Sigmoid colon (tissue), 7 donors: ENCODE results near the gene BANF2. TPM values are rescaled to one million over a fixed set of nuclear protein-coding genes. Genes with fewer than 3 reads are reported as not detected.
"Not testable (repeated sequence)": the region's sequence is repeated elsewhere in the genome, so short reads cannot be mapped to it uniquely, and the experiment has no call there.

ENCODE experiments used
- DNase-seq: peaks from one replicate; pipeline ENCODE4 v3.0.0-alpha.2; 2019
- H3K27ac ChIP-seq, 4 donors: fragments of 200-600 bp; sonication (generic); one replicate each; pipeline ENCODE4 v1.5.1; 2016 to 2019; ENCODE audit warnings: mild to moderate bottlenecking in 1 of 4
- H3K27me3 ChIP-seq, 3 donors: fragments of 200-600 bp; sonication (generic); one replicate each; pipeline ENCODE4 v1.5.1; 2019; ENCODE audit warnings: mild to moderate bottlenecking in 1 of 3
- H3K36me3 ChIP-seq, 4 donors: fragments of 200-600 bp; sonication (generic); one replicate each; pipeline ENCODE4 v1.5.1; 2016 to 2019
- H3K4me1 ChIP-seq, 4 donors: fragments of 200-600 bp; sonication (generic); one replicate each; pipeline ENCODE4 v1.5.1; 2017 to 2019
- H3K4me3 ChIP-seq, 4 donors: fragments of 200-600 bp; sonication (generic); one replicate each; pipeline ENCODE4 v1.5.1; 2017 to 2019; ENCODE audit warnings: mild to moderate bottlenecking in 2 of 4, moderate library complexity in 1 of 4
- H3K9me3 ChIP-seq, 4 donors: fragments of 200-600 bp in 3 of 4; sonication (generic) in 3 of 4; one replicate each; pipeline versions ENCODE4 v1.5.1 to v1.6.1; 2013 to 2019
- CTCF ChIP-seq, 4 experiments: fragments of 450-650 bp in 3 of 4; fragments of 200-600 bp in 1 of 4; IDR thresholded peaks; one replicate each; pipeline ENCODE4 v1.5.1; 2016 to 2019; ENCODE audit warnings: antibody characterized with exemption in 4 of 4, mild to moderate bottlenecking in 3 of 4, moderate library complexity in 2 of 4
- EP300 ChIP-seq, 4 donors: sonication (generic); formaldehyde crosslinking; IDR thresholded peaks; one replicate each; pipeline ENCODE4 v1.6.1; 2017; ENCODE audit warnings: antibody characterized with exemption in 4 of 4
- POLR2A ChIP-seq, 2 donors: fragments of 450-650 bp; IDR thresholded peaks; one replicate each; pipeline ENCODE4 v1.6.1; 2016; ENCODE audit warnings: antibody characterized with exemption in 2 of 2, mild to moderate bottlenecking in 2 of 2, moderate library complexity in 2 of 2
- POLR2AphosphoS5 ChIP-seq, 4 donors: sonication (generic); formaldehyde crosslinking; IDR thresholded peaks; one replicate each; pipeline ENCODE4 v1.6.1; 2017; ENCODE audit warnings: antibody characterized with exemption in 4 of 4
- WGBS, 2 donors: extraction: QIAGEN DNeasy Blood & Tissue Kit; methylation state at CpG; one replicate each; pipeline ENCODE4 v1.1.7; 2013; 5-methylcytosine and 5-hydroxymethylcytosine counted together
- intact Hi-C: fragments of 100-400 bp; cut with DNase I; formaldehyde crosslinking; loops from one replicate; pipeline ENCODE4 v1.15.1; 2023
- polyA plus RNA-seq, 3 donors: library from polyadenylated mRNA; stranded (reverse); fragments of 200-250 nt; gene quantifications; one replicate each; pipeline ENCODE4 v1.2.3, GENCODE V29; 2013
- total RNA-seq, 4 donors: library from RNA; depleted of rRNA; stranded (reverse); fragments of >200 nt; gene quantifications; one replicate each; pipeline ENCODE4 v1.1.0, GENCODE V29; 2016
- donor health status: healthy with polysubstance abuse.
- donor health status: Bipolar disorder and iron deficiency.
- donor health status: healthy.

The BANF2 gene
- total and polyA plus RNA-seq, 7 donors, result not detected

- 84 to 85% methylated on average over 11 of the region's 11 CpGs for WGBS, 2 donors
These were observed 43.8 kb upstream of the BANF2 start for GRCh38 chr20:17655865-17656479.

GRCh38 chr20:17657079-17657825 is 42.5 kb upstream of the BANF2 start:
- peaks cover 0 to 18% (median 11%) of the 10 kb centered on the region in 4 donors for H3K36me3 ChIP-seq
- no peak overlapping the region for H3K4me3 ChIP-seq
- peaks cover 0 to 40% (median 26%) of the 10 kb centered on the region in 4 donors for H3K4me1 ChIP-seq
- H3K27me3 ChIP-seq, result no peaks in the 10 kb centered on the region
- WGBS, 2 donors, result 68 to 83% methylated on average over 9 of the region's 9 CpGs
- H3K27ac ChIP-seq, result no peak overlapping the region
- TF ChIP-seq CTCF (IDR thresholded peaks at IDR 0.05), result no peak
- no peak for TF ChIP-seq EP300 (IDR thresholded peaks at IDR 0.05)
- TF ChIP-seq POLR2A (IDR thresholded peaks at IDR 0.05), result no peak
- TF ChIP-seq POLR2AphosphoS5 (IDR thresholded peaks at IDR 0.05), result no peak
- H3K9me3 ChIP-seq, result no peaks in the 10 kb centered on the region
- DNase-seq, result peak; percentile 54
- intact Hi-C loops, result no loop called here

More at GRCh38 chr20:17655865-17656479, 43.8 kb upstream of the BANF2 start:
- Histone ChIP-seq H3K4me3 (no peak overlapping the region), H3K9me3 (no peaks in the 10 kb centered on the region), H3K27me3 (no peaks in the 10 kb centered on the region), H3K27ac (peak overlapping the region in 3 of 4 donors; percentile 1 to 19 (median 15)), H3K4me1 (peaks cover 0 to 42% (median 32%) of the 10 kb centered on the region in 4 donors), H3K36me3 (peaks cover 0 to 18% (median 11%) of the 10 kb centered on the region in 4 donors)
- no peak for TF ChIP-seq EP300 (IDR thresholded peaks at IDR 0.05)
- TF ChIP-seq POLR2AphosphoS5 (IDR thresholded peaks at IDR 0.05), result no peak
- no peak for TF ChIP-seq CTCF (IDR thresholded peaks at IDR 0.05)
- no peak for TF ChIP-seq POLR2A (IDR thresholded peaks at IDR 0.05)
- DNase-seq, result peak; percentile 57
- intact Hi-C loops, result no loop called here

- H3K27me3 ChIP-seq, result no peaks in the 10 kb centered on the region
- H3K4me1 ChIP-seq, result peaks cover 0 to 35% (median 22%) of the 10 kb centered on the region in 4 donors
- peak; percentile 25 for DNase-seq
- H3K27ac ChIP-seq, result no peak overlapping the region
- WGBS, 2 donors, result 91 to 95% methylated on average over 9 of the region's 9 CpGs
- H3K9me3 ChIP-seq, result no peaks in the 10 kb centered on the region
- intact Hi-C loops, result no loop called here
- no peak for TF ChIP-seq EP300 (IDR thresholded peaks at IDR 0.05)
- no peak overlapping the region for H3K4me3 ChIP-seq
- H3K36me3 ChIP-seq, result peaks cover 0 to 18% (median 11%) of the 10 kb centered on the region in 4 donors
These were observed 41.7 kb upstream of the BANF2 start for GRCh38 chr20:17657898-17658647.

- WGBS, 2 donors, result 99 to 100% methylated on average over 2 of the region's 2 CpGs
- no peaks in the 10 kb centered on the region for H3K9me3 ChIP-seq
These were observed 41.1 kb upstream of the BANF2 start for GRCh38 chr20:17658648-17658993.

GRCh38 chr20:17659344-17659743 is 40.4 kb upstream of the BANF2 start:
- WGBS, 2 donors, result 97 to 98% methylated on average over 7 of the region's 7 CpGs
- DNase-seq, result peak; percentile 21
- H3K9me3 ChIP-seq, H3K27me3 ChIP-seq, H3K4me3 ChIP-seq, H3K27ac ChIP-seq, intact Hi-C loops: not testable (repeated sequence)
- Histone ChIP-seq H3K4me1 (peaks cover 0 to 30% (median 21%) of the 10 kb centered on the region in 4 donors), H3K36me3 (peaks cover 0 to 17% (median 9%) of the 10 kb centered on the region in 4 donors)

More at GRCh38 chr20:17658648-17658993, 41.1 kb upstream of the BANF2 start:
- Histone ChIP-seq H3K36me3 (peaks cover 0 to 18% (median 11%) of the 10 kb centered on the region in 4 donors), H3K27me3 (no peaks in the 10 kb centered on the region), H3K4me3 (no peak overlapping the region), H3K27ac (no peak overlapping the region), H3K4me1 (peaks cover 0 to 30% (median 21%) of the 10 kb centered on the region in 4 donors)
- intact Hi-C loops, result no loop called here
- TF ChIP-seq POLR2AphosphoS5 (IDR thresholded peaks at IDR 0.05), result no peak
- TF ChIP-seq CTCF (IDR thresholded peaks at IDR 0.05), result no peak
- TF ChIP-seq EP300 (IDR thresholded peaks at IDR 0.05), result no peak
- TF ChIP-seq POLR2A (IDR thresholded peaks at IDR 0.05), result no peak
- peak; percentile 17 for DNase-seq
